Hematopoietic multipotent progenitor cell treated with erythropoietin and hydrocortisone succinate and interleukin-3 and kit ligand, for 4 days (in vitro differentiated cells): ENCODE data around the gene SEMA4D.
A peak's percentile ranks its signal among the peaks of the same experiment; 100 is the strongest.

Experiments
- DNase-seq: peaks from one replicate; pipeline ENCODE4 v3.0.0-alpha.2; 2015

SEMA4D gene

GRCh38 chr9:89408628-89409101, 89.2 kb downstream of the SEMA4D start:
- peak; percentile 95 for DNase-seq

GRCh38 chr9:89407070-89407469, 90.8 kb downstream of the SEMA4D start:
- DNase-seq, result no peak

- DNase-seq, result peak; percentile 66
These were observed 92.1 kb downstream of the SEMA4D start for GRCh38 chr9:89405826-89406225.

- no peak for DNase-seq
These were observed 93.8 kb downstream of the SEMA4D start for GRCh38 chr9:89404074-89404473.

DNA sequence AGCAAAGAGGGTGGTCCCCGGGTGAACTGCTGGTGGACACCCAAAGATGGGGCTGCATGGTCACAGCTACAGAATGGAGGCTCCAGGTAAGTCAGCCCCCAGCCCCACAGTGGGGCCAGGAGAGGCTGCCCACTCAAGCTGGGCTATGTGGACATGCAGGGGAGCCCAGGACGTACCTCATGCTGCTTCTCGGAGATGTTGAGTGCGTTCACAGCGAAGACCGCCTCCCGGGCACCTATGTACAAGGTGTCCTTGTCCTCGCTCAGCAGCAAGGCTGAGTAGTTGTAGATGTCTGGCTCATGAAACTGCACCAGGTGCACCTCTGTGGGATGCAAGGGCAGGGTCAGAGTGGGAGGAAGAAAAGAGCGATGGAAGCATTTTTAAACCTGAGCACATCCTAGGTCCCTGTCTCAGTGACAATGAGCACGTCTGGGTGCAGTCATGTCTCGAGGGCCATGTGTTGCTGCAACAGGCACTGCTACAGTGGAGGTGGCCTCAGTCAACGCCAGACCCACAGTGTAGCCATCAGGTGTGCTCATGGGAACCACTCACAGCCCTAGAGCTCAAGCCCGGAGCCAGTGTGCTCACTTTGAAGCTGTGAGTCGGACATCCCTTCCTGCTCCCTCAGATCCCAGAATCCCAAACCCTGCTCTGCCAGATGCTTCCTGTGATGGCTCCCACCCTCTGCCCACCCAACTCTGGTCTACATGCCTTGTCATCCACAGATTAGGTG, 95.1 kb downstream of the SEMA4D start:
- no peak for DNase-seq

- peak; percentile 90 for DNase-seq
These were observed 97.4 kb downstream of the SEMA4D start for GRCh38 chr9:89400403-89401116.

DNA sequence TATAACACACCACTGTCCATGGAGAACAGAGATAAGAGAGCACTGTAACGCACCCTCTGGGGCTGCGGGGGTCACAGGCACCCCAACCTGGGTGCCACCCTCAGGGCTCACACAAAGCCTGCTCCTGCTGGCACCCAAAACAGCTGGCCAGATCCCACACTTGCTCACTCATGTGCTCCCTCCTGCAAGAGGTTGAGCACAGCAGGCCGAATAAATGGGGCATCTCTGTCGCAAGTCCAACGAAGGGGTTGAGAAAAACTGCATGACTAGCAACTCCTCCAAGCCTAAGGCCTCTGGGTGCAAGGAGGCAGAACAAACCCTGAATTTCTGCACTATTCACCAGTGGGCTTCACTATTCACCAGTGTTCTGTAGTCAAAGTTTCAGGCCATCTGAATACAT, 99.3 kb downstream of the SEMA4D start:
- no peak for DNase-seq

- DNase-seq, result no peak
These were observed 100.4 kb downstream of the SEMA4D start for GRCh38 chr9:89397471-89397870.

DNA sequence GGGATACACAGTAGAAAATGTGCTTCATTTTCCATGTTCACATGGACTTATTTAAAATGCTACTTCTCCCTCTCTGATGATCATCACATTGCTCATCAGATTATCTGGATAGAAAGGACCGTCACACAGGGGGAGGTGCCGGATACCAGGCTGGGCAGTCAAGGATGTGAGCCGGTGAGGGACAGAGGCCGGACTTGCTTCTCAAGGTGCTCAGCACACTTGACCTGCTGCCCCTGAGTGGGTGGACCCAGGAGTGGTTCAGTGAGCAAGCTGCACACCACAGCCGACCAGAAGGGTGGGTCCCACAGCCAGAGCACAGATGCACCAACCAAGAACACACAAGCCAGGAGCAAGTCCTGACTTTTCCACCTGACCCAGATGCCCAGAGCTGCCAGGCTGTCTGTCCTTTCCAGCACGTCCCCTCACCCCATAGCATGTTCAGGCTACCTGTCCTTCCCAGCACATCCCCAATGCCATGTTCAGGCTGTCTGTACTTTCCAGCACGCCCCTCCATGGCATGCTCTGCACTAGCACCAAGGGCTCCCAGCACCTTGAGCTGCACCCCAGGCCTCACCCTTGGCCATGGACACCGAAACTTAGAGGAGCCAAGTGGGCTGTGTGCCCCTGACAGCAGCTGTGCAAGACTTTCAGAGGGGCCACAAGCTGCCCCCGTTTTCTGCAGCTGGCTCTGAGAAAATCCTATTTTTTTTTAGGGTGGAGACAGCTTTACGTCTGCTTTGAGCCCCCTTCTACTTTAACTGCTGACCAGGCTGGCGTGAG, 101.8 kb downstream of the SEMA4D start:
- DNase-seq, result no peak

DNA sequence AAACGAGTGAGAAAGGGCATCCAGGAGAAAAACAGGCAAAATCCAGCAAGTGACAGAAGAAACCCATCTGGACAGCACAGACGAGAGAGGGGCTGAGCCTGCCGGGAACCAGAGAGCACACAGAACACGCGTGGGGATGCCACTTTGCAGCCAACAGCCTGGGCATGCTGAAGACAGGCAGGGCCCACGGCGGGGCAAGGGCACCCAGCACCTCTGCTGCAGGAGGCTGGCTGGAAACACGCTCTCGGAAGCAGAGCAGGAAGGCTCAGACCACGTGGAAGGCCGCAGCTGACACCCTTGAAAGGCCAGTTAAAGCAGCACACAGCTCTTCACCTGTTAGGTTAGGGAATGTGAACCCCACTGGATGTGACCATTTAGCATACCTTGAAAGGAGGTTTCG, 103.5 kb downstream of the SEMA4D start:
- no peak for DNase-seq

- no peak for DNase-seq
These were observed 106.3 kb downstream of the SEMA4D start for GRCh38 chr9:89391585-89391984.

GRCh38 chr9:89390578-89391116, 107.3 kb downstream of the SEMA4D start:
- DNase-seq, result no peak

DNA sequence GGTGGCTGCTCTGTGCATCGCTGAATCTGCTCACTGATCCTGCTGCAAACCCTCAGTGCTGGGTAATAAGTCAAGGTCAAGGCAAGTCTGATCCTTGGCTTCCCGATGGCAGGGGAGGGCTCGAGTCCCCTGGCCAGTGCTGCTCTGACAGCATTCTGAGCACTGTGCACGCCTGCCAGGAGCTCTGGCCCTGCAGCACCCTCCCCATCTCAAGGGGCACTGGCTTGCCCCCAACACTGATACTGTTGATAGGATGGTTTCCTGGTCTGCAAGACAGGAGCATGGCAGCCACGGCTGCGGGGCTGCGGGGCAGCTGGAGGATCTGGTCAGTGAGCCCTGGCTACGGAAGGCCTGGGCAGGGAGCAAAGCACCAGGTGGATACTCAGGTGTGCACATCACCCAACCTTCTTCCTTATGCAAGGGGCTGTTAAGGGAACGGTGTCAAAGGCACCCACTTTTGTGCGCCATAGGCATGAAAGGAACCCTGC, 107.8 kb downstream of the SEMA4D start:
- DNase-seq, result no peak

DNA sequence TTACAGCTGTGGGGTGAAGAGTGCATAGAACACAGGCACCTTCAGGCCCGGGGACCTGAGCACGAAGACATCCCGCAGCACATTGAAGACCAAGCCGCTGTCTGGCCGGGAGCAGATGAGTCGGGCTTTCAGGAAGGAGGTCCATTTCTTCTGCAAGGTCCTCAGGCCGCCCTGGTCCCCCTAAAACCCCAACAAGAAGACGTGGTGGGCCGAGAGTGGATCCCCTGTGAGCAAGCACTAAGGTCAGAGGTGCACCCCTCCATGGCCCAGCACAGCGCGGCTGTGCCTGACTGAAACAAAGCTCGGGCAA, 109.1 kb downstream of the SEMA4D start:
- no peak for DNase-seq

- DNase-seq, result peak; percentile 85
These were observed 109.6 kb downstream of the SEMA4D start for GRCh38 chr9:89388084-89388867.

DNA sequence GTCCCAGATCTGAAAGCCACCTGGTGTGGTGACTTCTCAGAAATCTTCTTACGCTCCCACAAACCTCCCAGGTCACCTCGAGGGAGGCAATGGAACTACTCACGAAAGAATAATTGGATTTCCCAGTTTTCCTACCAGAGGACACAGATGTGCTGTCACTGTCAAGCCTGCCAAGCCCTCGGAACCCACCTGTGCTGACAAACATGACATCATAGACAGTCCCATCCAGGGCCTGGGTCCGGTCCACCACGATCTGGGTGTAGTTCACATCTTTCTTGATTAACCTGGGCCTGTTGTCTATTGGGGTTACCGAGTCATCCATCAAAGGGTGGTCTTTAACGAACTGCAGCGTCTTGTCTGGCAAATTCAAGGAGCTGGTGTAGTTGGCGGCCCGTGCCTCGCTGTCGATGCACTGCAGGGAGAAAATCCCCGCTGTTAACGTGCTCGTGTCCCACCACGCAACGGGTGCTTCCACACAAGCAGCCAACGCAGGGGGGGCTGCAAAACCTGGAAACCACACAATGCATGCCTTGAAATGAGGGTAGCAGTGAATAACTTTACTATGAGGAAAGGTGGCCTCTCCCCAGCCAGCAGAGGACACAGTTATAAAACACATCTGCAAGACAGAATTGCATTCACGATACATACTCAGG, 110.6 kb downstream of the SEMA4D start:
- DNase-seq, result no peak

DNA sequence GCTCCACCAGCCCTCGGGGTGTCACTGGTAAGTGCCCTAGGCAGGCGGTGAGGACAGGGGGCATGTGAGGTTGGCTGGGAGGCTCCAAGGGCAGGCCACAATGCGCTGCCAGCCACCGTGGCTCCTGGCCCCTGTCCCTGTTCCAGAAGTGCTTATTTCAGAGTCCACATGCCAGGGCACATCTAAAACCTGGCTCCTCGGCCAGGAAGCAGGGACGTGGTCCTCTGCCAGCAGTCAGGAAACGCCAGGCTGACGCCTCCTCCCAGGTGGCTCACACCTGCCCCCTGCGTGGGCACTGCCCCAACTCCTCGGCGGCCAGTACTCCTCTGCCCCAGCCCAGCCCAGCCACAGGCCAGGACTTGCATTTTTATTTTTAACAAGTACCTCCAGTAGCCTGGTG, 111.1 kb downstream of the SEMA4D start:
- DNase-seq, result no peak

DNA sequence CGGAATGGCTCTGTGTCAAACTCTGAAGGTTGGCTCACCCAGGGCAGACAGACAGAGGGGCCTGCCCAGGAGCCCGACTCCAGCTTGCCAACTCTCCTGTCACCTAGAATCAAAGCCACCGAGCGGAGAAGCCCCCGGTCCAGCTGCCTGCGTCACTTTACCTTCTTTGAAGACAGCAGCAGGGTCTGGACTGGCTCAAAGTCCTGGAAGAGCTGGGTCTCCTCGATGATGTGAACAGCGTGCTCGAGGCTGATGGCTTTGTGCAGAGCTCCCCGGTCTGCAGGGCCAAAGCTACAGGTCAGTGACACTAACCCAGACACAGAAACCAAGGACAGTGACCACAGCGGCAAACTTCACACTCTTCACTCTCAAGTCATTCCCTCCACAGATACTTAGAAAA, 111.7 kb downstream of the SEMA4D start:
- DNase-seq, result no peak

GRCh38 chr9:89384783-89385182, 113.1 kb downstream of the SEMA4D start:
- DNase-seq, result no peak

DNA sequence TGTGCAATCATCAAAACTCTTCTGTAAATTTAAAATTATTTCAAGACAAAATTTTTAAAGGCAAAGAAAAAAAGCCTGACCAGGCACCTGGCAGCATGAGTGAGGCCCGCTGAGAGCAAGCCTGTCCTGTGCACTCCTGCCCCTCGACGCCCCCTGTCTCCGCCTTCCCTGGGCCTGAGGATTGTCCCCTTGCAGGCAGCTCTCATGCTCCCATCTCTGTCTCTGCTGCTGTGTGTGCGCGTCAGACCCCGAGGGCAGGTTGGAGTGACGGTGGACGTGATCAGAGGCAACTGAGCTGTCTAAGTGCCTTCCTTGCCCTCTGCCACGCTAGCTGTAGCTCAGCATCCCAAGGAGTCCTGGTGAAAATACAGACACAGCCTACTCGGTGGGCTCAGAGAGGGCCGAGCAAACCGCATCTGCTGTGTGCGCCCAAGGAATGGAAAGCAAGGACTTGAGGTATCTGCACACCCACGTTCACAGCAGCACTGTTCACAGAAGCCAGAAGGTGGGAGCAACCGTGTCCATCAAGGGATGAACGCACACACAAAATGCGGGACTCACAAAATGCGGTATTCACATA, 114.1 kb downstream of the SEMA4D start:
- DNase-seq, result no peak

GRCh38 chr9:89383030-89383720, 114.7 kb downstream of the SEMA4D start:
- DNase-seq, result no peak
